Psoas muscle (tissue), 8 donors: ENCODE results near the gene MRC1. TPM values are rescaled to one million over a fixed set of nuclear protein-coding genes. Genes with fewer than 3 reads are reported as not detected.

Experiments used
- ATAC-seq, 4 donors: fragments of 200-7000 bp; cut with Tn5 transposase; one replicate each; pipeline ENCODE4 v1.9.1; 2020; ENCODE audit warnings: moderate library complexity in 3 of 4, mild to moderate bottlenecking in 2 of 4
- DNase-seq, 2 donors: peaks; one replicate each; pipeline ENCODE4 v3.0.0-alpha.2; 2020
- H3K27ac ChIP-seq: fragments of 200-600 bp; one replicate; pipeline ENCODE4 v1.8.0; 2022
- H3K27me3 ChIP-seq, 3 donors: fragments of 200-600 bp in 1 of 3; one replicate each; pipeline versions ENCODE4 v1.6.1 to v1.8.0; 2013 to 2022; ENCODE audit warnings: low read length in 2 of 3, mild to moderate bottlenecking in 2 of 3, moderate library complexity in 1 of 3; ENCODE audit not compliant: insufficient read depth in 3 of 3
- H3K36me3 ChIP-seq, 2 donors: fragments of 200-600 bp in 1 of 2; one replicate each; pipeline versions ENCODE4 v1.6.1 to v1.8.0; 2013 to 2022; ENCODE audit warnings: low read depth in 1 of 2, mild to moderate bottlenecking in 1 of 2, moderate library complexity in 1 of 2; ENCODE audit not compliant: insufficient read depth in 1 of 2
- H3K4me1 ChIP-seq: fragments of 200-600 bp; one replicate; pipeline ENCODE4 v1.8.0; 2022
- H3K4me3 ChIP-seq: fragments of 200-600 bp; one replicate; pipeline ENCODE4 v1.8.0; 2022; ENCODE audit warnings: mild to moderate bottlenecking
- H3K9me3 ChIP-seq: fragments of 200-600 bp; one replicate; pipeline ENCODE4 v1.8.0; 2022
- WGBS, 3 donors: extraction: QIAGEN DNeasy Blood & Tissue Kit; methylation state at CpG; one replicate each; pipeline versions ENCODE4 v1.1.6 to v1.1.7; 2013; 5-methylcytosine and 5-hydroxymethylcytosine counted together
- intact Hi-C, 2 donors: fragments of 100-400 bp; cut with DNase I; formaldehyde crosslinking; loops; one replicate each; pipeline versions ENCODE4 v1.11.0 to v1.14.2; 2022
- polyA plus RNA-seq, 3 donors: library from polyadenylated mRNA; stranded (reverse); fragments of 200-250 nt; gene quantifications; one replicate each; pipeline ENCODE4 v1.2.3, GENCODE V29; 2013
- total RNA-seq, 4 donors: library from RNA; stranded (reverse); fragmentation: NEBNext Ultra II Directional in 2 of 4; extraction: Animal tissue kit (Norgen Biotek cat#: 25700) in 2 of 4; gene quantifications; one replicate each; pipeline versions ENCODE4 v1.2.1 to v1.2.4, GENCODE V29; 2021 to 2023
- TF ChIP-seq, protein P1 (sequence below): fragments of 200-600 bp; IDR thresholded peaks from one replicate; pipeline ENCODE4 v1.8.0; 2022; ENCODE audit warnings: antibody characterized with exemption
- donor health status: healthy with polysubstance abuse.
- donor health status: DM: no; HTN: no; CAD: no; lungs with moderate emphysema.
- donor health status: Bipolar disorder and iron deficiency.
- donor health status: healthy.
- donor health status: DM: yes; HTN: yes; CAD: no.
- donor health status: DM: no; HTN: no; CAD: no.
- donor health status: DM: no; HTN: no; CAD: no.
- donor health status: DM: yes; HTN: yes; CAD: no.

Gene MRC1
- total and polyA plus RNA-seq, 7 donors = 1.6 to 16.4 (median 9.3) TPM

DNA sequence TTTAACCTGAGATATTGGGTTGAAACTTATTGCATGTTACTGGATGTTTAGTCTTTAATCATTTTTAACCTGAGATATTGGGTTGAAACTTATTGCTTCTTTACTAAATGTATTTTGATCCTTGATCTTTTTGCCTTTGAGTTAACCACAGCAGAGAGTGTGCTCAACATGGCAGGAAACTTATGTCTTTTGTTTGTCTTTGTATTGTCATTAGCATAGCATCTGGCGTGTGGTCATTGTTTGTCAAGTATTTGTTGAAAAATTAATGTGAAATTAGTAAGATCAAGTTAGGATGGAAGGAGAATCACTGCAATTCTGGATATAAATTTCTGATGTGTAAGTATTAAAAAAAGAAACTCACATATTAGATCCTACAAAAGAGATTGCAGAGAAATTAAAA, 8.2 kb downstream of the MRC1 start:
- intact Hi-C loops = no loop called here
- H3K27ac ChIP-seq = no peak overlapping the region
- no peaks in the 10 kb centered on the region for H3K36me3 ChIP-seq
- H3K4me1 ChIP-seq = no peaks in the 10 kb centered on the region
- no peaks in the 10 kb centered on the region for H3K27me3 ChIP-seq
- no peak overlapping the region for H3K4me3 ChIP-seq
- no peaks in the 10 kb centered on the region for H3K9me3 ChIP-seq
- TF ChIP-seq, protein P1, sequence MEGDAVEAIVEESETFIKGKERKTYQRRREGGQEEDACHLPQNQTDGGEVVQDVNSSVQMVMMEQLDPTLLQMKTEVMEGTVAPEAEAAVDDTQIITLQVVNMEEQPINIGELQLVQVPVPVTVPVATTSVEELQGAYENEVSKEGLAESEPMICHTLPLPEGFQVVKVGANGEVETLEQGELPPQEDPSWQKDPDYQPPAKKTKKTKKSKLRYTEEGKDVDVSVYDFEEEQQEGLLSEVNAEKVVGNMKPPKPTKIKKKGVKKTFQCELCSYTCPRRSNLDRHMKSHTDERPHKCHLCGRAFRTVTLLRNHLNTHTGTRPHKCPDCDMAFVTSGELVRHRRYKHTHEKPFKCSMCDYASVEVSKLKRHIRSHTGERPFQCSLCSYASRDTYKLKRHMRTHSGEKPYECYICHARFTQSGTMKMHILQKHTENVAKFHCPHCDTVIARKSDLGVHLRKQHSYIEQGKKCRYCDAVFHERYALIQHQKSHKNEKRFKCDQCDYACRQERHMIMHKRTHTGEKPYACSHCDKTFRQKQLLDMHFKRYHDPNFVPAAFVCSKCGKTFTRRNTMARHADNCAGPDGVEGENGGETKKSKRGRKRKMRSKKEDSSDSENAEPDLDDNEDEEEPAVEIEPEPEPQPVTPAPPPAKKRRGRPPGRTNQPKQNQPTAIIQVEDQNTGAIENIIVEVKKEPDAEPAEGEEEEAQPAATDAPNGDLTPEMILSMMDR = no peak
- no peak for DNase-seq
- 73 to 81% (median 77%) methylated on average over 1 of the region's 1 CpG for WGBS, 3 donors
- no peak for ATAC-seq

DNA sequence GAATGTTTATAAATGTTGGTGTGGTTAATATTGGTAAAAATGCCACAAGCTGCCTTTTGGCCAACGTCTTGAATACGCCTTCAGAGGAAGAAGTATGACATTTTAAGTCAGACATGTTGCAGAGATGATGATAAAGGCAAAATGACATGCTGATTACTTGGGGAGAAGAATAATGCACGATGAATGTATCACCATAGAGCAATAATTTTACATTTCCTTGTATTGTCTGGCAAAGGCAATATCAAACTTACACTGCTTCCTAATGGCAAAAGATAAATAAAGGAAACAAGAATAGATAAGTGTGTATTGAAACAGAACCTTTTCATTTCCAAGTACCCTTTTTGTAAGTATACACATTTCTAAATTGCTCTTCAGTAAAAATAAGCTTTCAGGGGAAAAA, 8.6 kb downstream of the MRC1 start:
- Histone ChIP-seq H3K9me3 (no peaks in the 10 kb centered on the region), H3K27ac (no peak overlapping the region), H3K36me3 (no peaks in the 10 kb centered on the region), H3K27me3 (no peaks in the 10 kb centered on the region), H3K4me3 (no peak overlapping the region), H3K4me1 (no peaks in the 10 kb centered on the region)
- intact Hi-C loops = no loop called here
- WGBS, 3 donors = 74 to 82% (median 78%) methylated on average over 3 of the region's 3 CpGs
- TF ChIP-seq, protein P1 = no peak
- ATAC-seq = no peak
- no peak for DNase-seq

DNA sequence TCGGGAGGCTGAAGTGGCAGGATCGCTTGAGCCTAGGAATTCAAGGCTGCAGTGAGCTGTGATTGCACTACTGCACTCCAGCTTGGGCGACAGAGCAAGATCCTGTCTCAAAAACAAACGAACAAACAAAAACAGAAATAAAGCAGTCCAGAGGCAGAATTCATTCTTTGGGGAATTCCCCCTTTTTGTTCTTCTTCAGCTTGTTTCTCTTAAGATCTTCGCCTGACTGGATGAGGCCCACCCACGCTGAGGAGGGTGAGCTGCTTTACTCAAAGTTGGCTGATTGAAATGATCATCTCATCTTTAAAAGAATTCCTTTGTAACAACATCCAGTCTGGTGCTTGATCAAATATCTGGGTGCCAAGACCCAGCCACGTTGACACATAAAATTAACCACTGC, 10.7 kb downstream of the MRC1 start:
- DNase-seq (no peak), ATAC-seq (no peak)
- Histone ChIP-seq H3K27me3 (no peaks in the 10 kb centered on the region), H3K4me1 (no peaks in the 10 kb centered on the region), H3K27ac (no peak overlapping the region), H3K36me3 (no peaks in the 10 kb centered on the region), H3K9me3 (no peaks in the 10 kb centered on the region), H3K4me3 (no peak overlapping the region)
- intact Hi-C loops = no loop called here
- WGBS, 3 donors = 75 to 78% (median 78%) methylated on average over 7 of the region's 7 CpGs
- TF ChIP-seq, protein P1 = no peak

DNA sequence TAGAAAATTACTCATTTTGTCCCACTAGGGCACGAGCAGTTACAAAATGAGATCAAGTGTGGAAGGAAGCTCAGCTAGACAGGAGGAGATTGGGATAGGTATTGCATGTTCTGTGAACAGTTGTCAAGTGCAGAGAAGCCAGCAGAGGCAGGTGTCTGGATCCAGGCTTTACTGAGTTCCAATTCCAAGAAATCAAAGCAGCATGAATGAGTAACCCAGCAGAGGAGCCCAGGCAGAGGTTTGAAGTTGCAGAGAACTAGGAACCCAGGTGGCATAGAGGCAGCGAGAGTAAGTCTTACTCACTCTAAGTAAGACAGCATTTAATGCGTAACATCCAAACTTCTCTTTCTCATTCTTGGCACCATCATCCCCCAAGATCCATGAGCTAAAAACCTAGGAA, 11.8 kb downstream of the MRC1 start:
- 62 to 73% (median 64%) methylated on average over 3 of the region's 3 CpGs for WGBS, 3 donors
- H3K9me3 ChIP-seq = no peaks in the 10 kb centered on the region
- peak; percentile 53 to 74 (median 66) for ATAC-seq
- TF ChIP-seq, protein P1 = no peak
- H3K27me3 ChIP-seq = no peaks in the 10 kb centered on the region
- H3K27ac ChIP-seq = no peak overlapping the region
- H3K4me1 ChIP-seq = no peaks in the 10 kb centered on the region
- no peaks in the 10 kb centered on the region for H3K36me3 ChIP-seq
- intact Hi-C loops = no loop called here
- H3K4me3 ChIP-seq = no peak overlapping the region
- DNase-seq = no peak

DNA sequence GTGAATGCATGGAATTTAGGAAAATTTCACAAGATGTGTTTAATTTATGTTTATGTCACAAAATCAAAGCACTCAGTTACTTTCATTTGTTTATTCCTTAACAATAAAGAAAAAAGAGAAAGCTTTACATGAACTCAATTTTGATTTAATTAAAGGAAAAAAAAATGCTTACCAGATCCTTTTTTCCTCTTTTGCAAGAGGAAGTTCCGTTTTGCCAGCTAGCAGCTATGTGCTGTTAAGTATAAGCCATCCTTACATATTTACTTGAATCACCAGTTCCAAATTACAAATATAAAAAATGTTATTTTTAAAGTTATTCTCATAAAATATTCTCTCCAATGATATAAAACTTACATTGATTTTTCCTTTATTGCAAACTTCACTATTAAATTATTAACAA, 12.7 kb downstream of the MRC1 start:
- intact Hi-C loops = no loop called here
- DNase-seq = no peak
- no peak for ATAC-seq
- no peaks in the 10 kb centered on the region for H3K9me3 ChIP-seq
- WGBS, 3 donors = 50 to 59% (median 57%) methylated on average over 1 of the region's 1 CpG
- H3K27me3 ChIP-seq = no peaks in the 10 kb centered on the region
- H3K4me3 ChIP-seq = no peak overlapping the region
- H3K4me1 ChIP-seq = no peaks in the 10 kb centered on the region
- no peaks in the 10 kb centered on the region for H3K36me3 ChIP-seq
- no peak overlapping the region for H3K27ac ChIP-seq
- TF ChIP-seq, protein P1 = no peak
